GM13976 (cell line): ENCODE data around the gene PPP1R27.

Experiments
- DNase-seq: peaks from one replicate; pipeline ENCODE4 v3.0.0; 2012; ENCODE audit warnings: low spot score
- CTCF ChIP-seq: IDR thresholded peaks from 2 replicates; pipeline ENCODE4 v1.5.1; 2012; ENCODE audit warnings: borderline replicate concordance, mild to moderate bottlenecking; ENCODE audit not compliant: insufficient read depth; ENCODE audit errors: extremely low read depth, missing control alignments, control extremely low read depth
- in situ Hi-C: fragments of 300-500 bp; cut with MboI; formaldehyde crosslinking; loops from one replicate; pipeline ENCODE4 v1.12.0; 2022; ENCODE audit warnings: low sequenced_read_pairs, mixed read lengths, inconsistent platforms; ENCODE audit not compliant: unreplicated experiment

The PPP1R27 gene

GRCh38 chr17:81834831-81835267, at the start of gene PPP1R27:
Gene PPP1R27 (minus strand): TSS chr17:81835050. CDS start chr17:81834953, 97 bp downstream.
- no peak for DNase-seq
- in situ Hi-C loops: no loop called here
- TF ChIP-seq CTCF: no peak

GRCh38 chr17:81884520-81884919, 49.7 kb upstream of the PPP1R27 start:
- in situ Hi-C loops: no loop called here
- DNase-seq: no peak
- no peak for TF ChIP-seq CTCF

- no peak for TF ChIP-seq CTCF
- in situ Hi-C loops: no loop called here
- DNase-seq: no peak
Measured at GRCh38 chr17:81879121-81879520, 44.3 kb upstream of the PPP1R27 start.

- TF ChIP-seq CTCF: no peak
- in situ Hi-C loops: no loop called here
- no peak for DNase-seq
Measured at GRCh38 chr17:81878294-81878693, 43.4 kb upstream of the PPP1R27 start.

GRCh38 chr17:81877569-81877968, 42.7 kb upstream of the PPP1R27 start:
- in situ Hi-C loops: no loop called here
- DNase-seq: no peak
- TF ChIP-seq CTCF: no peak

GRCh38 chr17:81871387-81872230, 36.8 kb upstream of the PPP1R27 start:
- in situ Hi-C loops: no loop called here
- TF ChIP-seq CTCF: peak; percentile 45
- DNase-seq: peak; percentile 99
